Measurements from ENCODE around the gene GFPT2. TPM values are rescaled to one million over a fixed set of nuclear protein-coding genes. Genes with fewer than 3 reads are reported as not detected.

The GFPT2 gene
- total RNA-seq, 1 experiment from 2014 or later, result 0.82 TPM

DNA sequence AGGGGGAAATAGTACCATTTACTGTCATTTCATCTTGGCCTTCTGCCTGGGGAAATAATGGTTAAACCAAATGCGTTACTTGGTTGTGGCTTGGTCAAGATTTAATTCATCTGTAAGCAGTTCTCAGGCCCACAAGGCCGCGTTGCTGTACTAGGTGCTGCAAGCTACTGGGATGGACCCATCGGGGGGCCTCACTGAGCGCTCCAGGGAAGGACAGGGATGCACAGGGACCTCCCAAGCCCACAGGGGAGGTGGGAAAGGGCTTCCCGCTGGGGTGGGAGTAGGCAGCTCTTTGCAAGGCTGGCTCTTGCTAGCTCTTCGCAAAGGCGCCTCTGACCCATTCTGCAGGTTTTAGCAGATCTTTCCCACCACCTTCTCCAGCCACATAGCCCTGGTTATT, 8.0 kb downstream of the GFPT2 start:
- H3K4me3 ChIP-seq (ENCODE audit: low read depth, low read length, poor library complexity, severe bottlenecking), result no peak overlapping the region
- peaks cover 6% of the 10 kb centered on the region for H3K4me1 ChIP-seq (ENCODE audit: insufficient read depth, low read length, poor library complexity, severe bottlenecking)
- no peaks in the 10 kb centered on the region for H3K27me3 ChIP-seq (replicated peaks; ENCODE audit: insufficient read depth, low read depth, low read length, poor library complexity)
- POLR2A ChIA-PET (ENCODE audit: low non-redundant PET), result no interaction called here
- no peak for DNase-seq (ENCODE audit: low spot score)
- TF ChIP-seq, protein P1, sequence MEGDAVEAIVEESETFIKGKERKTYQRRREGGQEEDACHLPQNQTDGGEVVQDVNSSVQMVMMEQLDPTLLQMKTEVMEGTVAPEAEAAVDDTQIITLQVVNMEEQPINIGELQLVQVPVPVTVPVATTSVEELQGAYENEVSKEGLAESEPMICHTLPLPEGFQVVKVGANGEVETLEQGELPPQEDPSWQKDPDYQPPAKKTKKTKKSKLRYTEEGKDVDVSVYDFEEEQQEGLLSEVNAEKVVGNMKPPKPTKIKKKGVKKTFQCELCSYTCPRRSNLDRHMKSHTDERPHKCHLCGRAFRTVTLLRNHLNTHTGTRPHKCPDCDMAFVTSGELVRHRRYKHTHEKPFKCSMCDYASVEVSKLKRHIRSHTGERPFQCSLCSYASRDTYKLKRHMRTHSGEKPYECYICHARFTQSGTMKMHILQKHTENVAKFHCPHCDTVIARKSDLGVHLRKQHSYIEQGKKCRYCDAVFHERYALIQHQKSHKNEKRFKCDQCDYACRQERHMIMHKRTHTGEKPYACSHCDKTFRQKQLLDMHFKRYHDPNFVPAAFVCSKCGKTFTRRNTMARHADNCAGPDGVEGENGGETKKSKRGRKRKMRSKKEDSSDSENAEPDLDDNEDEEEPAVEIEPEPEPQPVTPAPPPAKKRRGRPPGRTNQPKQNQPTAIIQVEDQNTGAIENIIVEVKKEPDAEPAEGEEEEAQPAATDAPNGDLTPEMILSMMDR (conservative IDR thresholded peaks at IDR 0.05; ENCODE audit: low read depth, low read length), result no peak
- no peak for TF ChIP-seq EZH2 (IDR thresholded peaks at IDR 0.05; ENCODE audit: borderline replicate concordance, low read depth, low read length, poor library complexity, severe bottlenecking)
- BruUV-seq (replicated peaks), result no TSS peak
- H3K36me3 ChIP-seq (ENCODE audit: insufficient read depth, low read length, poor library complexity, severe bottlenecking), result no peaks in the 10 kb centered on the region
- CTCF ChIA-PET, result interaction anchor here (0.8 kb wide), 1 partner anchor 17 kb away, joined by 3 read pairs; no protein-coding TSS in a partner anchor
- intact Hi-C loops (cut with micrococcal nuclease; ENCODE audit: unreplicated experiment), result no loop called here
- H3K9me3 ChIP-seq (ENCODE audit: low read depth, low read length, poor library complexity, severe bottlenecking), result no peaks in the 10 kb centered on the region
- H3K27ac ChIP-seq (ENCODE audit: low read depth, low read length, poor library complexity, severe bottlenecking), result no peak overlapping the region

DNA sequence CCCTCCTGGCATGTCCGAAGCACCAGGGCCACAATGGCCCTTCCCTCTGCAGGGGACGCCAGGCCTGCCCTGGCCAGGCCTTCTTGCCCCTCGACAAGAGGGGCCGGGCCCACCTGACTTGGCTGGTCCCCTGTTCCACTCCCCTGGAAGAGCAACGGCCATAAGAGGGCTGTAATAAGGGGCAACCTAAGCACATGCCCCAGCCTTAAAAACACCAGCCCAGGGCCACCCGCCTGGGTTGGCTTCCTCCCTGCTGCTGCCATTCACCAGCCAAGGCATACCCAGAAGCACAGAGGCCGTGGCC, 8.5 kb downstream of the GFPT2 start:
- H3K4me3 ChIP-seq (ENCODE audit: low read depth, low read length, poor library complexity, severe bottlenecking), result no peak overlapping the region
- intact Hi-C loops (cut with micrococcal nuclease; ENCODE audit: unreplicated experiment), result no loop called here
- H3K27ac ChIP-seq (ENCODE audit: low read depth, low read length, poor library complexity, severe bottlenecking), result no peak overlapping the region
- POLR2A ChIA-PET (ENCODE audit: low non-redundant PET), result no interaction called here
- no peaks in the 10 kb centered on the region for H3K36me3 ChIP-seq (ENCODE audit: insufficient read depth, low read length, poor library complexity, severe bottlenecking)
- CTCF ChIA-PET, result interaction anchor here (0.8 kb wide), 1 partner anchor 16 kb away, joined by 3 read pairs; no protein-coding TSS in a partner anchor
- no peaks in the 10 kb centered on the region for H3K27me3 ChIP-seq (replicated peaks; ENCODE audit: insufficient read depth, low read depth, low read length, poor library complexity)
- H3K4me1 ChIP-seq (ENCODE audit: insufficient read depth, low read length, poor library complexity, severe bottlenecking), result peaks cover 6% of the 10 kb centered on the region
- DNase-seq (ENCODE audit: low spot score), result no peak
- no TSS peak for BruUV-seq (replicated peaks)
- no peaks in the 10 kb centered on the region for H3K9me3 ChIP-seq (ENCODE audit: low read depth, low read length, poor library complexity, severe bottlenecking)
- TF ChIP-seq EZH2 (IDR thresholded peaks at IDR 0.05; ENCODE audit: borderline replicate concordance, low read depth, low read length, poor library complexity, severe bottlenecking), result no peak
- TF ChIP-seq, protein P1 (conservative IDR thresholded peaks at IDR 0.05; ENCODE audit: low read depth, low read length), result no peak

- Histone ChIP-seq H3K4me3 (ENCODE audit: low read depth, low read length, poor library complexity, severe bottlenecking) (no peak overlapping the region), H3K9me3 (ENCODE audit: low read depth, low read length, poor library complexity, severe bottlenecking) (no peaks in the 10 kb centered on the region), H3K27ac (ENCODE audit: low read depth, low read length, poor library complexity, severe bottlenecking) (no peak overlapping the region), H3K4me1 (ENCODE audit: insufficient read depth, low read length, poor library complexity, severe bottlenecking) (peaks cover 6% of the 10 kb centered on the region), H3K36me3 (ENCODE audit: insufficient read depth, low read length, poor library complexity, severe bottlenecking) (no peaks in the 10 kb centered on the region), H3K27me3 (replicated peaks; ENCODE audit: insufficient read depth, low read depth, low read length, poor library complexity) (no peaks in the 10 kb centered on the region)
- BruUV-seq (replicated peaks), result no TSS peak
- DNase-seq (ENCODE audit: low spot score), result no peak
- intact Hi-C loops (cut with micrococcal nuclease; ENCODE audit: unreplicated experiment), result no loop called here
- POLR2A ChIA-PET (ENCODE audit: low non-redundant PET), result no interaction called here
- TF ChIP-seq EZH2 (IDR thresholded peaks at IDR 0.05; ENCODE audit: borderline replicate concordance, low read depth, low read length, poor library complexity, severe bottlenecking), result no peak
- TF ChIP-seq, protein P1 (conservative IDR thresholded peaks at IDR 0.05; ENCODE audit: low read depth, low read length), result no peak
- CTCF ChIA-PET, result interaction anchor here (1.4 kb wide), 1 partner anchor 15 kb away, joined by 4 read pairs; no protein-coding TSS in a partner anchor
Measured at GRCh38 chr5:180343831-180344695, 9.1 kb downstream of the GFPT2 start.

Data from A673 (cell line).